Right atrium auricular region (tissue), 2 donors: ENCODE data around the gene CATSPER3. TPM values are rescaled to one million over a fixed set of nuclear protein-coding genes. Genes with fewer than 3 reads are reported as not detected.

Experiments
- DNase-seq: peaks from one replicate; pipeline ENCODE4 v3.0.0-alpha.2; 2019; ENCODE audit warnings: low spot score
- H3K27ac ChIP-seq, 2 donors: fragments of 200-600 bp; sonication (generic); 1 replicate in 1 of 2; 2 replicates in 1 of 2; pipeline ENCODE4 v1.5.1; 2016 to 2019
- H3K27me3 ChIP-seq, 2 donors: fragments of 200-600 bp; sonication (generic); one replicate each; pipeline versions ENCODE4 v1.5.1 to v1.6.0; 2017 to 2019
- H3K36me3 ChIP-seq: fragments of 200-600 bp; sonication (generic); one replicate; pipeline ENCODE4 v1.5.1; 2016
- H3K4me1 ChIP-seq, 2 donors: fragments of 200-600 bp; sonication (generic); one replicate each; pipeline versions ENCODE4 v1.5.1 to v1.6.0; 2017 to 2019
- H3K4me3 ChIP-seq, 2 donors: fragments of 200-600 bp; sonication (generic); 1 replicate in 1 of 2; 2 replicates in 1 of 2; pipeline ENCODE4 v1.5.1; 2017 to 2019; ENCODE audit warnings: mild to moderate bottlenecking in 1 of 2, moderate library complexity in 1 of 2
- H3K9me3 ChIP-seq, 2 donors: fragments of 200-600 bp; sonication (generic); one replicate each; pipeline ENCODE4 v1.5.1; 2019
- CTCF ChIP-seq, 2 donors: fragments of 200-600 bp; sonication (generic); IDR thresholded peaks; one replicate each; pipeline ENCODE4 v1.5.1; 2019; ENCODE audit warnings: antibody characterized with exemption in 2 of 2
- total RNA-seq, 2 donors: library from RNA; depleted of rRNA; stranded (reverse); fragments of >200 nt; gene quantifications; one replicate each; pipeline ENCODE4 v1.1.0, GENCODE V29; 2016

Gene CATSPER3
- total RNA-seq, 2 donors from 2014 or later, result 0.39 to 0.44 TPM

- no peaks in the 10 kb centered on the region for H3K36me3 ChIP-seq
- no peak overlapping the region for H3K27ac ChIP-seq
- no peaks in the 10 kb centered on the region for H3K9me3 ChIP-seq
- peaks cover 0 to 5% of the 10 kb centered on the region in 2 donors for H3K4me1 ChIP-seq
- TF ChIP-seq CTCF (IDR thresholded peaks at IDR 0.05), result no peak
- no peaks in the 10 kb centered on the region for H3K27me3 ChIP-seq
- H3K4me3 ChIP-seq, result no peak overlapping the region
- DNase-seq, result no peak
These were observed 41.5 kb downstream of the CATSPER3 start for GRCh38 chr5:135008981-135009735.

GRCh38 chr5:135009736-135010501 lies 42.2 kb downstream of the CATSPER3 start:
- no peak for TF ChIP-seq CTCF (IDR thresholded peaks at IDR 0.05)
- no peak for DNase-seq
- H3K4me3 ChIP-seq, result no peak overlapping the region
- no peaks in the 10 kb centered on the region for H3K36me3 ChIP-seq
- no peaks in the 10 kb centered on the region for H3K9me3 ChIP-seq
- no peak overlapping the region for H3K27ac ChIP-seq
- peaks cover 0 to 11% of the 10 kb centered on the region in 2 donors for H3K4me1 ChIP-seq
- H3K27me3 ChIP-seq, result no peaks in the 10 kb centered on the region

GRCh38 chr5:135010502-135011354 lies 43.0 kb downstream of the CATSPER3 start:
- no peak for TF ChIP-seq CTCF (IDR thresholded peaks at IDR 0.05)
- Histone ChIP-seq H3K9me3 (no peaks in the 10 kb centered on the region), H3K27ac (no peak overlapping the region), H3K36me3 (no peaks in the 10 kb centered on the region), H3K4me3 (no peak overlapping the region), H3K27me3 (no peaks in the 10 kb centered on the region), H3K4me1 (peaks cover 0 to 11% of the 10 kb centered on the region in 2 donors)
- peak; percentile 34 for DNase-seq

- H3K4me1 ChIP-seq, result peaks cover 0 to 11% of the 10 kb centered on the region in 2 donors
- DNase-seq, result peak; percentile 51
- no peaks in the 10 kb centered on the region for H3K27me3 ChIP-seq
- no peak for TF ChIP-seq CTCF (IDR thresholded peaks at IDR 0.05)
- no peaks in the 10 kb centered on the region for H3K36me3 ChIP-seq
- H3K9me3 ChIP-seq, result no peaks in the 10 kb centered on the region
- no peak overlapping the region for H3K27ac ChIP-seq
- no peak overlapping the region for H3K4me3 ChIP-seq
These were observed 43.8 kb downstream of the CATSPER3 start for GRCh38 chr5:135011355-135012032.

- Histone ChIP-seq H3K27ac (no peak overlapping the region), H3K4me1 (peaks cover 0 to 11% of the 10 kb centered on the region in 2 donors), H3K4me3 (no peak overlapping the region), H3K27me3 (no peaks in the 10 kb centered on the region), H3K36me3 (no peaks in the 10 kb centered on the region), H3K9me3 (no peaks in the 10 kb centered on the region)
- TF ChIP-seq CTCF (IDR thresholded peaks at IDR 0.05), result no peak
- peak; percentile 43 for DNase-seq
These were observed 44.4 kb downstream of the CATSPER3 start for GRCh38 chr5:135012033-135012588.
